Kasumi-1 (cell line): ENCODE data around the gene DGAT2L6.
"Not testable (repeated sequence)": the region's sequence is repeated elsewhere in the genome, so short reads cannot be mapped to it uniquely, and the experiment has no call there.

Experiments used
- DNase-seq, 2 experiments: peaks; one replicate each; lab custom pipeline; 2025; lab: John Stamatoyannopoulos, UW

DGAT2L6 gene

GRCh38 chrX:70196961-70197720 is 19.9 kb downstream of the DGAT2L6 start:
- peak; percentile 19 to 21 for DNase-seq

GRCh38 chrX:70201732-70202131 is 24.4 kb downstream of the DGAT2L6 start:
- DNase-seq: no peak

- no peak for DNase-seq
These were observed 31.2 kb downstream of the DGAT2L6 start for GRCh38 chrX:70208479-70208878.

GRCh38 chrX:70209570-70209969 is 32.3 kb downstream of the DGAT2L6 start:
- not testable (repeated sequence) for DNase-seq

GRCh38 chrX:70219938-70220764 is 42.9 kb downstream of the DGAT2L6 start:
- no peak for DNase-seq

GRCh38 chrX:70226048-70226447 is 48.8 kb downstream of the DGAT2L6 start:
- DNase-seq: no peak

- no peak for DNase-seq
These were observed 49.4 kb downstream of the DGAT2L6 start for GRCh38 chrX:70226687-70227086.

GRCh38 chrX:70231666-70232065 is 54.4 kb downstream of the DGAT2L6 start:
- no peak for DNase-seq

- no peak for DNase-seq
These were observed 57.1 kb downstream of the DGAT2L6 start, which contains the start of gene AWAT1 for GRCh38 chrX:70234355-70234754. Gene AWAT1, plus strand, starts transcription at chrX:70234655. Its CDS starts 41 bp downstream, at chrX:70234696.

- DNase-seq: no peak
These were observed 63.5 kb downstream of the DGAT2L6 start for GRCh38 chrX:70240751-70241150.

- no peak for DNase-seq
These were observed 64.2 kb downstream of the DGAT2L6 start for GRCh38 chrX:70241501-70241900.

- DNase-seq: not testable (repeated sequence)
These were observed 66.3 kb downstream of the DGAT2L6 start for GRCh38 chrX:70243601-70244000.

- no peak for DNase-seq
These were observed 67.6 kb downstream of the DGAT2L6 start for GRCh38 chrX:70244881-70245280.

- DNase-seq: no peak
These were observed 70.0 kb downstream of the DGAT2L6 start for GRCh38 chrX:70247252-70247651.

GRCh38 chrX:70252491-70252890 is 75.2 kb downstream of the DGAT2L6 start:
- no peak for DNase-seq

- DNase-seq: no peak
These were observed 76.2 kb downstream of the DGAT2L6 start for GRCh38 chrX:70253377-70254062.

- no peak for DNase-seq
These were observed 76.7 kb downstream of the DGAT2L6 start for GRCh38 chrX:70254063-70254400.

- no peak for DNase-seq
These were observed 77.6 kb downstream of the DGAT2L6 start for GRCh38 chrX:70254909-70255308.
